Mesothelial cell of epicardium (in vitro differentiated cells): Measurements from ENCODE around the gene SORBS1. TPM values are rescaled to one million over a fixed set of nuclear protein-coding genes. Genes with fewer than 3 reads are reported as not detected.

ENCODE experiments used
- DNase-seq, 2 experiments: peaks; one replicate each; pipeline ENCODE4 v3.0.0; 2021; ENCODE audit warnings: low spot score in 2 of 2; ENCODE audit not compliant: unreplicated experiment in 2 of 2
- H3K27ac Mint-ChIP-seq: 2 replicates; pipeline ENCODE4 v1.8.0; 2021; ENCODE audit warnings: mixed read lengths
- H3K27me3 Mint-ChIP-seq: 2 replicates; pipeline ENCODE4 v1.8.0; 2021; ENCODE audit warnings: low read depth, mixed read lengths
- H3K36me3 Mint-ChIP-seq: 2 replicates; pipeline ENCODE4 v1.8.0; 2021; ENCODE audit warnings: mixed read lengths
- H3K4me1 Mint-ChIP-seq: 2 replicates; pipeline ENCODE4 v1.8.0; 2021; ENCODE audit warnings: mixed read lengths
- H3K4me3 Mint-ChIP-seq: 2 replicates; pipeline ENCODE4 v1.8.0; 2021; ENCODE audit warnings: mild to moderate bottlenecking, moderate library complexity, mixed read lengths
- H3K9me3 Mint-ChIP-seq: 2 replicates; pipeline ENCODE4 v1.8.0; 2021; ENCODE audit warnings: mixed read lengths
- CTCF ChIP-seq: fragments of 200-600 bp; sonication (generic); IDR thresholded peaks from one replicate; pipeline ENCODE4 v1.5.0; 2021; ENCODE audit warnings: antibody characterized with exemption; ENCODE audit not compliant: unreplicated experiment
- total RNA-seq: library from RNA; stranded (reverse); gene quantifications from 3 replicates; pipeline ENCODE4 v1.2.1, GENCODE V29; 2021

Gene SORBS1
- total RNA-seq, 1 donor from 2014 or later: 24.9 TPM

DNA sequence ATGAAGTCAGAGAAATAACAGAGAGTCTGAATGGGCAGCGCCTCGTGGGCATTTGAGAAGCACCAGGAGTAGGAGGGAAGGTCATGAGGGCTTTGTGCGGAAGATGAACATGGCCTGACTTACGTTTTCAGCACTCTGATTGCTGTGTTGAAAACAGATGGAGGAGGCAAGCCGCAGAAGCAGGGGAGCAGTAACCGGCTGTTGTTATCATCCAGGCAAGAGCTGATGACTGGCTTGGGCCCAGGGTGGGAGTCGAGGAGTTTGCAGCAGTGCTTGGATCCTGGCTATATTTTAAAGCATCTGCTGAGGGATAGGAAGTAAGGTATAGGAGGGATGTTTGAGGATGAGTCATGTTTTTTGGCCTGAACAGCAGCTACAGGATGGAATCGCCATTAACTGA is 257.6 kb downstream of the SORBS1 start:
- Mint-ChIP-seq H3K4me3 (no peak overlapping the region), H3K9me3 (no peaks in the 10 kb centered on the region), H3K27me3 (no peaks in the 10 kb centered on the region)

DNA sequence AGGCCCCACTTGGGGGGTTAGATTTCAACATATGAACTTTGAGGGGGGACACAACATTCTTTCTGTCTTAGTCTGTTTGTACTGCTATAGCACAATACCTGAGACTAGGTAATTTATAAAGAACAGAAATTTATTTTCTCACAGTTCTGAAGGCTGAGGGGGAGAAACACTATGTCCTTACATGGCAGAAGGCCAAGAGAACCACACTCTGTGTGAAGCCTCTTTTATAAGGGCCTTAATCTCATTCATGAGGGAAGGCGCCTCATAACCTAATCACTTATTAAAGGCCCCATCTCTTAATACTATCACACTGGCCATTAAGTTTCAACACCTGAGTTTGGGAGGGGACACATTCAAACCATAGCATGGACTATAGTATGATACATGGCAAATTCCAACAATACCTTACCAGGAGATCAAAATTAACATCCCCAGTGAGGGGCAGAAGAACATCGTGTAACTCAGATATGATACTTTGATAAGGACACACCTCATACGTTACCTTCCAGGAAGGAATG is 261.1 kb downstream of the SORBS1 start:
- Mint-ChIP-seq H3K27ac (no peak overlapping the region), H3K36me3 (no peaks in the 10 kb centered on the region), H3K27me3 (no peaks in the 10 kb centered on the region), H3K4me3 (no peak overlapping the region), H3K9me3 (no peaks in the 10 kb centered on the region), H3K4me1 (peaks cover 4% of the 10 kb centered on the region)
- no peak for DNase-seq
- no peak for TF ChIP-seq CTCF

More for the DNA sequence above, 257.6 kb downstream of the SORBS1 start:
- no peak overlapping the region for H3K27ac Mint-ChIP-seq
- DNase-seq: no peak
- H3K36me3 Mint-ChIP-seq: no peaks in the 10 kb centered on the region
- TF ChIP-seq CTCF: no peak
- peaks cover 6% of the 10 kb centered on the region for H3K4me1 Mint-ChIP-seq

DNA sequence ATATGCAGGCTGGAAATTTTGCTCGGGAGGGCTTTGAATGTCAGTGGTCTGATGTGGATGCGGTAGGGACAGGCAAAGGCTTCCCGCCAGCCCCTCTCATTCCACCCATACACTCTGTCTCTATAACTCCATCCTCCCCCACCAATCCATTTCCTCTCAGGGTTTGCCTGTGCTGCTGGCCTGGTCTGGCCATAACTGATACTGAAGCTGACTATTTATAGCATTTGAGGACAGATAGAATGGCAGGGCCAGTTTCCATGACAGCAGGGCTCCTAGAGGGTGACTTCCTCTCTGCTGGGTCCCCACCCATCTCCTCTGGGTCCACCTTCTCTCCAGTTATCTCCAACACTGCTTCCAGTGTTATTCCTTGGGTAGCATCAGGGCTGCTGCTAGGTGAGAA is 263.8 kb downstream of the SORBS1 start:
- no peak overlapping the region for H3K27ac Mint-ChIP-seq
- no peaks in the 10 kb centered on the region for H3K36me3 Mint-ChIP-seq
- TF ChIP-seq CTCF: no peak
- no peaks in the 10 kb centered on the region for H3K27me3 Mint-ChIP-seq
- H3K4me1 Mint-ChIP-seq: peaks cover 4% of the 10 kb centered on the region
- no peaks in the 10 kb centered on the region for H3K9me3 Mint-ChIP-seq
- no peak for DNase-seq
- no peak overlapping the region for H3K4me3 Mint-ChIP-seq

GRCh38 chr10:95296764-95297163 is 264.4 kb downstream of the SORBS1 start:
- H3K4me3 Mint-ChIP-seq: no peak overlapping the region
- peaks cover 4% of the 10 kb centered on the region for H3K4me1 Mint-ChIP-seq
- H3K9me3 Mint-ChIP-seq: no peaks in the 10 kb centered on the region
- H3K27ac Mint-ChIP-seq: no peak overlapping the region
- H3K36me3 Mint-ChIP-seq: no peaks in the 10 kb centered on the region
- H3K27me3 Mint-ChIP-seq: peaks cover 2% of the 10 kb centered on the region
- TF ChIP-seq CTCF: no peak
- DNase-seq: no peak

GRCh38 chr10:95295031-95295755 is 266.0 kb downstream of the SORBS1 start:
- Mint-ChIP-seq H3K4me1 (peaks cover 8% of the 10 kb centered on the region), H3K36me3 (no peaks in the 10 kb centered on the region), H3K27ac (no peak overlapping the region), H3K9me3 (no peaks in the 10 kb centered on the region), H3K4me3 (peak overlapping the region; percentile 47), H3K27me3 (peaks cover 6% of the 10 kb centered on the region)
- TF ChIP-seq CTCF: no peak
- DNase-seq: no peak
